ENCODE results near the gene USP32.

Gene USP32

GRCh38 chr17:60371416-60371815, 20.5 kb downstream of the USP32 start:
- in situ Hi-C loops (cut with MboI; ENCODE audit: low sequenced_read_pairs, unreplicated experiment): no loop called here

GRCh38 chr17:60369727-60370126, 22.2 kb downstream of the USP32 start:
- in situ Hi-C loops (cut with MboI; ENCODE audit: low sequenced_read_pairs, unreplicated experiment): no loop called here
- TF ChIP-seq, protein P1, sequence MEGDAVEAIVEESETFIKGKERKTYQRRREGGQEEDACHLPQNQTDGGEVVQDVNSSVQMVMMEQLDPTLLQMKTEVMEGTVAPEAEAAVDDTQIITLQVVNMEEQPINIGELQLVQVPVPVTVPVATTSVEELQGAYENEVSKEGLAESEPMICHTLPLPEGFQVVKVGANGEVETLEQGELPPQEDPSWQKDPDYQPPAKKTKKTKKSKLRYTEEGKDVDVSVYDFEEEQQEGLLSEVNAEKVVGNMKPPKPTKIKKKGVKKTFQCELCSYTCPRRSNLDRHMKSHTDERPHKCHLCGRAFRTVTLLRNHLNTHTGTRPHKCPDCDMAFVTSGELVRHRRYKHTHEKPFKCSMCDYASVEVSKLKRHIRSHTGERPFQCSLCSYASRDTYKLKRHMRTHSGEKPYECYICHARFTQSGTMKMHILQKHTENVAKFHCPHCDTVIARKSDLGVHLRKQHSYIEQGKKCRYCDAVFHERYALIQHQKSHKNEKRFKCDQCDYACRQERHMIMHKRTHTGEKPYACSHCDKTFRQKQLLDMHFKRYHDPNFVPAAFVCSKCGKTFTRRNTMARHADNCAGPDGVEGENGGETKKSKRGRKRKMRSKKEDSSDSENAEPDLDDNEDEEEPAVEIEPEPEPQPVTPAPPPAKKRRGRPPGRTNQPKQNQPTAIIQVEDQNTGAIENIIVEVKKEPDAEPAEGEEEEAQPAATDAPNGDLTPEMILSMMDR (IDR thresholded peaks at IDR 0.05; ENCODE audit: borderline replicate concordance, control extremely low read depth, extremely low read depth, insufficient read depth, missing control alignments): no peak
- DNase-seq (ENCODE audit: low spot score): no peak

More at GRCh38 chr17:60371416-60371815, 20.5 kb downstream of the USP32 start:
- no peak for DNase-seq (ENCODE audit: low spot score)
- TF ChIP-seq, protein P1 (IDR thresholded peaks at IDR 0.05; ENCODE audit: borderline replicate concordance, control extremely low read depth, extremely low read depth, insufficient read depth, missing control alignments): no peak

- DNase-seq (ENCODE audit: low spot score): no peak
- in situ Hi-C loops (cut with MboI; ENCODE audit: low sequenced_read_pairs, unreplicated experiment): no loop called here
- TF ChIP-seq, protein P1 (IDR thresholded peaks at IDR 0.05; ENCODE audit: borderline replicate concordance, control extremely low read depth, extremely low read depth, insufficient read depth, missing control alignments): no peak
Observed at GRCh38 chr17:60363700-60364405, 28.1 kb downstream of the USP32 start.

GRCh38 chr17:60362329-60362728, 29.6 kb downstream of the USP32 start:
- in situ Hi-C loops (cut with MboI; ENCODE audit: low sequenced_read_pairs, unreplicated experiment): no loop called here
- TF ChIP-seq, protein P1 (IDR thresholded peaks at IDR 0.05; ENCODE audit: borderline replicate concordance, control extremely low read depth, extremely low read depth, insufficient read depth, missing control alignments): no peak
- no peak for DNase-seq (ENCODE audit: low spot score)

DNA sequence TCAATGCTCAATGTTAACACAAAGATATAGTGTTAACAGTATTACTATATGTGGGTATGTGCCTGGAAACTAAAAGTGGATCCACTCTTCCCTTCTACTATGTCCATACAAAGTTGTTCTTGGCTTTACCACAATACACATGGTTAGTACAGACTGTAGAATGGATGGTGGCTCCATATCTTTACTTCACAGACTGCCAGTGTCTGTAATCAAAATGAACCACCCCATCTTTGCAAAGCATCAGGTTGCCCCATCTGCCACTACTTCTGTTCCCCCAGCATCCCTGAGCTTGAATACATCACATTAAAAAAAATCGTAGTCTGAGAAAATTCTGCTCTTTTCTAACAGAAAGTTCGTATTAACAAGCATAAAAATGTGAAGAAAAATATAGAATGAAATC, 30.0 kb downstream of the USP32 start:
- in situ Hi-C loops (cut with MboI; ENCODE audit: low sequenced_read_pairs, unreplicated experiment): no loop called here
- no peak for DNase-seq (ENCODE audit: low spot score)
- TF ChIP-seq, protein P1 (IDR thresholded peaks at IDR 0.05; ENCODE audit: borderline replicate concordance, control extremely low read depth, extremely low read depth, insufficient read depth, missing control alignments): no peak

DNA sequence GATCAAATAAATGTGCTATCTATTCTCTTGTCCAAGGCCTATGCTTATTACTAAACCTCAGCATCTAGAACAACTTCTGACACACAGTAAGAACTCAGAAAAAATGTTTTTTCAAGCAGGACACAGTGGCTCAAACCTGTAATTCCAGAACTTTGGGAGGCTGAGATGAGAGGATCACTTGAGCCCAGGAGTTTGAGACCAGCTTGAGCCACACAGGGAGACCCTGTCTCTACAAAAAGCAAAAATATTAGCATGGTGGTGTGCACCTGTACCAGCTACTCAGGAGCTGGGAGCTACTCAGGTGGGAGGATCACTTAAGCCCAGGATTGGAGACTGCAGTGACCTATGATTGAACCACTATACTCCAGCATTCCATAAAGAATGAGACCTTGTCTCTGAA, 32.5 kb downstream of the USP32 start:
- TF ChIP-seq, protein P1 (IDR thresholded peaks at IDR 0.05; ENCODE audit: borderline replicate concordance, control extremely low read depth, extremely low read depth, insufficient read depth, missing control alignments): no peak
- in situ Hi-C loops (cut with MboI; ENCODE audit: low sequenced_read_pairs, unreplicated experiment): no loop called here
- DNase-seq (ENCODE audit: low spot score): no peak

Measured in GM13976 (cell line).